Dermis blood vessel endothelial cell (primary cell): ENCODE measurements around the gene SLC35F4. TPM values are rescaled to one million over a fixed set of nuclear protein-coding genes. Genes with fewer than 3 reads are reported as not detected.

Source experiments
- DNase-seq: peaks from one replicate; pipeline ENCODE4 v3.0.0; 2010
- total RNA-seq: library from RNA; depleted of rRNA; stranded (reverse); fragments of >200 nt; gene quantifications from 2 replicates; pipeline ENCODE4 v1.2.3, GENCODE V29; 2014

Gene SLC35F4
- total RNA-seq, 1 donor from 2014 or later: not detected

- DNase-seq: no peak
Observed at GRCh38 chr14:57848353-57848752, 17.5 kb downstream of the SLC35F4 start.

GRCh38 chr14:57847706-57848105 is 18.2 kb downstream of the SLC35F4 start:
- DNase-seq: no peak

- DNase-seq: no peak
Observed at GRCh38 chr14:57847096-57847495, 18.8 kb downstream of the SLC35F4 start.

GRCh38 chr14:57846596-57846995 is 19.3 kb downstream of the SLC35F4 start:
- DNase-seq: no peak

- DNase-seq: no peak
Observed at GRCh38 chr14:57845802-57846531, 19.9 kb downstream of the SLC35F4 start.

GRCh38 chr14:57845316-57845715 is 20.6 kb downstream of the SLC35F4 start:
- DNase-seq: no peak

- DNase-seq: no peak
Observed at GRCh38 chr14:57837267-57837666, 28.6 kb downstream of the SLC35F4 start.

- DNase-seq: peak; percentile 2
Observed at GRCh38 chr14:57835766-57836165, 30.1 kb downstream of the SLC35F4 start.

GRCh38 chr14:57834961-57835360 is 30.9 kb downstream of the SLC35F4 start:
- DNase-seq: no peak

- DNase-seq: no peak
Observed at GRCh38 chr14:57834001-57834598, 31.8 kb downstream of the SLC35F4 start.

GRCh38 chr14:57833323-57833722 is 32.6 kb downstream of the SLC35F4 start:
- peak; percentile 59 for DNase-seq

- peak; percentile 37 for DNase-seq
Observed at GRCh38 chr14:57831981-57832380, 33.9 kb downstream of the SLC35F4 start.

- no peak for DNase-seq
Observed at GRCh38 chr14:57828713-57829112, 37.2 kb downstream of the SLC35F4 start.

GRCh38 chr14:57823015-57823660 is 42.8 kb downstream of the SLC35F4 start:
- no peak for DNase-seq

- no peak for DNase-seq
Observed at GRCh38 chr14:57822081-57822480, 43.8 kb downstream of the SLC35F4 start.

GRCh38 chr14:57820581-57820980 is 45.3 kb downstream of the SLC35F4 start:
- DNase-seq: no peak

GRCh38 chr14:57818511-57818910 is 47.4 kb downstream of the SLC35F4 start:
- no peak for DNase-seq

- no peak for DNase-seq
Observed at GRCh38 chr14:57816568-57817284, 49.2 kb downstream of the SLC35F4 start.

- no peak for DNase-seq
Observed at GRCh38 chr14:57814726-57815125, 51.2 kb downstream of the SLC35F4 start.

GRCh38 chr14:57812741-57813140 is 53.2 kb downstream of the SLC35F4 start:
- no peak for DNase-seq

- DNase-seq: no peak
Observed at GRCh38 chr14:57811998-57812546, 53.8 kb downstream of the SLC35F4 start.

GRCh38 chr14:57809808-57810207 is 56.1 kb downstream of the SLC35F4 start:
- DNase-seq: no peak

- DNase-seq: no peak
Observed at GRCh38 chr14:57797160-57797559, 68.7 kb downstream of the SLC35F4 start.
